GM19467 (cell line): ENCODE data around the gene ALOX15.
"Not testable (repeated sequence)": the region's sequence is repeated elsewhere in the genome, so short reads cannot be mapped to it uniquely, and the experiment has no call there.

Experiments used
- ATAC-seq: cut with Tn5 transposase; IDR thresholded peaks from one replicate; pipeline ENCODE4 v1.9.1; 2021; ENCODE audit warnings: mild to moderate bottlenecking, moderate library complexity; ENCODE audit not compliant: unreplicated experiment

Gene ALOX15

DNA sequence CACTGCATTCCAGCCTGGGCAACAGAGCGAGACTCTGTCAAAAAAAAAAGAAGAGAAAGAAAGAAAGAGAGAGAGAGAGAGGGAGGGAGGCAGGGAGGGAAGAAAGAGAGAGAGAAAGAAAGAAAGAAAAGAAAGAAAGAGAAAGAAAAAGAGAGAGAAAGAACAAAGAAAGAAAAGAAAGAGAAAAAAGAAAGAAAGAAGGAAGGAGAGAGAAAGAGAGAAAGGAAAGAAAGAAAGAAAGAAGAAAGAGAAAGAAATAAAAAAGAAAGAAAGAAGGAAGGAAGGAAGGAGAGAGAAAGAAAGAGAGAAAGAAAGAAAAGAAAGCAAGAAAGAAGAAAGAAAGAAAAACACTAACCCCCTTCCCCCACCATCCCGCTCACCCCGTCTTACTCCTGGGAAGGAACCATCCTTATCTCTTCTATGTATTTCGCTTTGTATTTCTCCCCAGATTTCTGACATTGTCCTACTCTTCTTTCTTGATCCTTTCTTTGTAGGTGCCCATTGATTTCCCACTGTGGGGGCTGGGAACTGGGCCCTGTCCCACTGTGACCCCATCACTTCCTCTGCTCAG is 20.9 kb downstream of the ALOX15 start:
- no peak for ATAC-seq

GRCh38 chr17:4617590-4618351 is 23.7 kb downstream of the ALOX15 start:
- no peak for ATAC-seq

GRCh38 chr17:4617090-4617489 is 24.4 kb downstream of the ALOX15 start:
- no peak for ATAC-seq

- ATAC-seq = no peak
These were observed 25.0 kb downstream of the ALOX15 start for GRCh38 chr17:4616476-4616875.

GRCh38 chr17:4610656-4611055 is 30.8 kb downstream of the ALOX15 start:
- ATAC-seq = no peak

DNA sequence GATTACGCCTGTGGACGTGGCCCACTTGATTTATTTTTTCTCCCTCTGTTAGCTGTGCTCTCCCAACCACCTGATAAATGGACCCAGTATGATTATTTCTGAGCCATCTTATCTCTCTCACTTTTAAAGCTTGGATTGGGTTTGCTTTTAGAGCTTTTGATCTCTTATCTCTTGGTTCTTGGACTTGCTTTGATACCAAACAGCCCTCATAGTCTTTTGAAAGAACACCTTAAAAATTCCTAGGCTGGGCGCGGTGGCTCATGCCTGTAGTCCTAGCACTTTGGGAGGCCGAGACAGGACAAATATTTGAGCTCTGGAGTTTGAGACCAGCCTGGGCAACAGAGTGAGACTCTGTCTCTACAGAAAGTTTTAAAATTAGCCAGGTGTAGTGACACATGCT is 31.3 kb downstream of the ALOX15 start:
- ATAC-seq = no peak

DNA sequence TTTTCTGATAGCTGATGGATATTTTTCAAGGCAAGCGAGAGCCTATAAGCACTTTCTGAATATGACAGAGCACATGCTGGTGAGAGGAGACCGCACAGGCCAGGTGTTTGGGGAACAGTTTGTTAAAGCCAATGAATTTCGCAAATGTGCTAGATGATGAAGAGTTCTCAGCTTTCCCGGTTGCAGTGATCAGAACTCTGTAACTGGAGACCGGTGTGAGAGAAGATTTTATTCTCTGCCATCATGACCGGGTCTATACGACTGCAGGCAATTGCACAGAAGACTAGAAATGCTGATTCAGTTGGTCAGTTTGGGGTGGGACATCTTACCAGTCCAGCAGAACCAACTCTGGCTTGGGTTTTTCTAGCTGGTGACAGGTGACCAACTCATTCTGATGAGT is 31.7 kb downstream of the ALOX15 start:
- no peak for ATAC-seq

DNA sequence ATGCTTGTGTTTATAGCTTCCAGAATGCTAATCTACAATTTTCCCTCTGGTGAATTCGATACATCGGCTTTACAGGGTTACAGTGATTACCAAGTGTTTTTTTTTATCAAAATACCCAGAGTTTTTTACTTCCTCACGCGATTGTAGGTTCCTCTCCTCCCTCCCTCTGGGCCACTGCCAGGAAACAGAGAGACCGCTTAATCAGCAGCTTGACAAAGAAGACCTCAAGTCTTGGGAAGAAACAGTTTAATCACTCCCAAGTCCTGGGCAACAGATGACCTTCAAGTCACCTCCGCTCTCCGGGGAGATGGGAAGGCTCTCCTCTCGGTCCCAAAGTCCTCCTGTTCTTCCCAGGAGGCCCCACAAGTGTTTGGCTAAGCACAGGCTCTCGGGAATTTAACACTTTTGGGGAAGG is 33.7 kb downstream of the ALOX15 start:
- ATAC-seq = no peak

DNA sequence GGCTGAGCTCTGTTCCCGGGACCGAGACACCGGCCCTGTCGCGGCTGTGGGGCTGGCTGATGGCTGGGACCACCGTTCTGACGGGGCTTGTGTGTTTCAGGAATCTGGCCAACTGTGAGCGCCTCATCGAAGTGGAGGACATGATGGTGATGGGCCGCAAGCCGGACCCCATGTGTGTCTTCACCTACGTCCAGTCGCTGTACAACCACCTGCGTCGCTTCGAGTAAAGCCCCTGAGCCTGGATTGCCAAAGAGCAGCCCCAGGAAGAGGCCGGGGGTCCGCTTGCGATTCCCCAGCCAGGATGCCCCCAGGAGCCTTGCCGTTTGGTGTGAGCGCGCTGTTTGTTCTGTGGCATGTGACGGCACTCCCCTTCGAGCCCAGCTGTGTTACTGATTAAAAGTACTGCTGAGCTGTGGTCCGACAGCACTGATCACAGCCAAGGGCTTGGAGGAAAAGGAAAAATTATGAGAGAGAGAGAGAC is 34.2 kb downstream of the ALOX15 start:
- no peak for ATAC-seq

GRCh38 chr17:4605826-4606225 is 35.7 kb downstream of the ALOX15 start:
- no peak for ATAC-seq

DNA sequence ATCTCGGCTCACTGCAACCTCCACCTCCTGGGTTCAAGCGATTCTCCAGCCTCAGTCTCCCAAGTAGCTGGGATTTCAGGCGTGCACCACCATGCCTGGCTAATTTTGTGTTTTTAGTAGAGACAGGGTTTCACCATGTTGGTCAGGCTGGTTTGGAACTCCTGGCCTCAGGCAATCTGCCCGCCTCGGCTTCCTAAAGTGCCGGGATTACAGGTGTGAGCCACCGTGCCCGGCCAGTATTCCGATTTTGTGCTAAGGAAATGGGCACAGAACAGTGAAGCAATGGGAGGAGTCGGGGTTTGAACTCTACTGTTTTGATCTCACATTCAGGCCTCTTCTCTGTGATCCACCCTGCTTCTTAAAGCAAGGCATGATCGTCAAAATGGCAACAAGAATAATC is 36.7 kb downstream of the ALOX15 start:
- not testable (repeated sequence) for ATAC-seq

GRCh38 chr17:4604111-4604644 is 37.3 kb downstream of the ALOX15 start:
- no peak for ATAC-seq

GRCh38 chr17:4602041-4602440 is 39.4 kb downstream of the ALOX15 start:
- no peak for ATAC-seq

DNA sequence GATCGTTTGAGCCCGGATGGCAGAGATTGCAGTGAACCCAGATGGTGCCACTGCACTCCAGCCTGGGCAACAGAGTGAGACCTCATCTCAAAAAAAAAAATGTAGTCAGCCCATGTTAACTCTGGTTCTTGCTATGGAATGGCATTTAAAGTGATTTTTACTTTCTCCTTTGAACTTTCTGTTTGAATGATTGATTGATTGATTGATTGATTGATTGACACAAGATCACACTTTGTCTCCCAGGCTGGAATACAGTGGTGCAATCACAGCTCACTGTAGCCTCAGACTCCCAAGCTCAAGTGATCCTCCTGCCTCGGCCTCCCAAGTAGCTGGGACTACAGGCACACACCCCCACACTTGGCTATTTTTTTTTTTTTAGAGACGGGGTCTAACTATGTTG is 40.2 kb downstream of the ALOX15 start:
- ATAC-seq = no peak

GRCh38 chr17:4600563-4600962 is 40.9 kb downstream of the ALOX15 start:
- ATAC-seq = no peak

DNA sequence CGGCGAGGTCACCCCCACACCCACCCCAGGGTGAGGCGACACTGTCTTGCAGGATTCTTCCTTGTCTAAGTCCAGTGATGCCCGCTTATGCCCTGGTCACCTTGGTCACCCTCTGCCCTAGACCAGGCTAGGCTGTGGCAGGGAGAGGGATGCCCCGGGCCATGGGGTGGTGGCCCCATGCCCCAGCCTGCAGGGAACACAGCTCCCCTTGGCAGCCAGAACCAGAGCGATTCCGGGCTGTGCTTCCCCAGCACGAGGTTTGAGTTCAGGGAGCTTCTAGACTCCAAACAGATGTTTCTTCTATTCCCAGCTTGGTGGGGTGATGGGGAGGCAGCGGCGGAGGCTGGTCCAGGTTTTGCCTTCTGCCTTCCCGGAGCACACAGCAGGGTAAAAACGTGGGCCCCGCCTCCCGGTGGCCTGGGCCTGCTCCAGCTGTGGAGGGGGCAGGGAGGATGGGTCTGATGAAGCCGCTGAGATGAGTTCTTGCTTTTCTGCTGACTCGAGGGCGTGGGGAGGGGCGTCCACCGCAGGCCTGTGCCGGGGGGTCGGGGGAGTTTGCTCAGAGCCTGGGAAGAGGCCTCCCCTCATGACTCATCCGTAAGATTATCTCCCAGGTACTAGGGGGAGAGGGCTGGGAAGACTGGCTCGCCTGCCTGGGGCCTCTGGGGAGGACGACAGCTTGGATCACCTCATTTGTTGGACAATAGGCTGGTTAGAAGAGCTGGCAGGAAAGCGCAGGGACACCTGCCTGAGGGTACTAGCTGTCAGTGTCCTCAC is 41.8 kb downstream of the ALOX15 start:
- ATAC-seq = no peak

DNA sequence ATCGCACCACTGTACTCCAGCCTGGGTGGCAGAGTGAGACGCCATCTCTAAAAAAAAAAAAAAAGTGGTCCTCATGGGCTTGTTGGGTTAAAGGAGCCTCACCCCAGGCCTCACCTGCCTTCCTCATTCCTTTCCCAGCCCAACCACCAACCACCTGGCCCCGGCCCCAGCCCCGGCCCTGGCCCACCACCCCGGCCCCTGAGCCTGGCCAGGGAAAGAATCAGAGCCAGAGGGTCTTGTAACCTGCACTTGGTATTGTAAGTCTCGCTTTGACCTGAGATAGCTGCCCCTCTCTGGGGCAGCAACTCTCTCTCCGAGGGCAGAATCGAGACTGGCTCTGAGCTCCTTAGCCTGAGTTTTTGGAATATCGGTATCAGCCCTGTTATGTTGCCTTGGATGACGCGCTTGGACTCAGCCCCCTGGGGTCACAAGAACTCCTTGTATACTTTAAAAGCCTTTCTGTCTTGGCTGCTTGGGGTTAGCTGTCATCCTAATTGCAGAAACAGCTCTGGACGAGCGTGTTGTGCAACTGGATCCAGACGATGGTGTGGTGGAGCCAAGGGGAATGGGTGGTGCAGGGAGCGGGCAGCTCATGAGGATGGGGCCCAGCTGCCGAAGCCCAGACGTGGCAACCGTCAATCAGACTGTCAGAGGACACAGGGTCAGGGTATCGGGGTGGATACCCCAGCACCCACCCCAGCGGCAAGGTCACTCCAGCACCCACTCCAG is 42.5 kb downstream of the ALOX15 start:
- ATAC-seq = no peak

GRCh38 chr17:4597975-4598374 is 43.5 kb downstream of the ALOX15 start:
- ATAC-seq = no peak

GRCh38 chr17:4596636-4597380 is 44.7 kb downstream of the ALOX15 start:
- no peak for ATAC-seq

DNA sequence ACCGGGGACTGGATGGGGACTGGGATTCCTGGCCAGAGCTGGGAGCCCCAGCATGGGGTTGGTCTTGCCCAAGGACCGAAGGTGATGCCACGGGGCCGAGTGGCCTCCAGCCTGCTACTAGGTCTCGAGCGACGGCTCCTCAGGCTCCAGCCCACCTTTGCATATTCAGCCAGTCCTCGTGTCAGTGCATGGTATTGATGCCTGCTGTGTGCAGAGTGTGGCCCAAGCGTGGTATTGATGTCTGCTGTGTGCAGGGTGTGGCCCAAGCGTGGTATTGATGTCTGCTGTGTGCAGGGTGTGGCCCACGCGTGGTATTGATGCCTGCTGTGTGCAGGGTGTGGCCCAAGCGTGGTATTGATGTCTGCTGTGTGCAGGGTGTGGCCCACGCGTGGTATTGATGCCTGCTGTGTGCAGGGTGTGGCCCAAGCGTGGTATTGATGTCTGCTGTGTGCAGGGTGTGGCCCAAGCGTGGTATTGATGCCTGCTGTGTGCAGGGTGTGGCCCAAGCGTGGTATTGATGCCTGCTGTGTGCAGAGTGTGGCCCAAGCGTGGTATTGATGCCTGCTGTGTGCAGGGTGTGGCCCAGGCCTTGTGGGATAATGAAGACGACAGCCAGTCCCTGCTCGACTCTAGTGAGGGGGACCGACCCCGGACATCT is 45.7 kb downstream of the ALOX15 start:
- ATAC-seq = not testable (repeated sequence)
